HG03280 (cell line): ENCODE results near the gene METTL24.

Source experiments
- ATAC-seq: cut with Tn5 transposase; IDR thresholded peaks from one replicate; pipeline ENCODE4 v1.9.1; 2021; ENCODE audit warnings: mild to moderate bottlenecking, moderate library complexity; ENCODE audit not compliant: unreplicated experiment

METTL24 gene

DNA sequence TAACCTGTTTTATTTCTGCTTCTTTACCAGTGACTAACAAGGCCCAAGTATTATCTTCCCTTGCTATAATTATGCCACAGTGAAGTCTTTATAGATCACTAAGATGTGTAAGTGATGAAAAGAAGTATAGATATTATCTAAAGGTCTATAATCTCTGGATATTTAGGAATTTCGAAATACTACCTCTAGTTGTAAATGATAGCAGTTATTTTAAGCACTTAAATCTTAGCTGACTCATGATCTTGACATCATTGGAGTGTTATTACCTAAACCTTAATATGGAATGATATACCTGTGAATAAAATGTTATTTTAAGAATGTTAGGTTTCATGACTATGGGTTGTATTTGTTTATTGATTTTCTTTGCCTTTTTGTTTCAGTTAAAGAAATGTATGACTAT lies 146.4 kb downstream of the METTL24 start:
- no peak for ATAC-seq

DNA sequence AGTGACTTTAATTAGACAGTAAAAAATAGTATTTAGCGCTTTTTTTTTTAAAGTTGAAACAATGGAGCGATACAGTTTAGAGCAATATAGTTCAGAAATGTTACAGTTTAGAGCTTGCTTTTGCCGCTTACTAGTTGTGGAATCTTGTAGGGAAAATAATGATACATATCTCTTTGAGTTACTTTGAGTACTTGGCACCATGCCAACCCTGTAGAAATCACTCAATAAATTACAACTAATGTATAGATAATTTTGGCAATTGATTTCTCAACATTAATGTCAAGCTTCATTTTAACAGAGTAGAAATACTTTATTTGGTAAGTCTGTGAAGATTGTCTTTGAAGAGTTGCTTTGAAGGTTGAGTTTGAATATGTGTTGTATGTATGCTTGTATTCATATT lies 150.5 kb downstream of the METTL24 start:
- ATAC-seq = no peak

DNA sequence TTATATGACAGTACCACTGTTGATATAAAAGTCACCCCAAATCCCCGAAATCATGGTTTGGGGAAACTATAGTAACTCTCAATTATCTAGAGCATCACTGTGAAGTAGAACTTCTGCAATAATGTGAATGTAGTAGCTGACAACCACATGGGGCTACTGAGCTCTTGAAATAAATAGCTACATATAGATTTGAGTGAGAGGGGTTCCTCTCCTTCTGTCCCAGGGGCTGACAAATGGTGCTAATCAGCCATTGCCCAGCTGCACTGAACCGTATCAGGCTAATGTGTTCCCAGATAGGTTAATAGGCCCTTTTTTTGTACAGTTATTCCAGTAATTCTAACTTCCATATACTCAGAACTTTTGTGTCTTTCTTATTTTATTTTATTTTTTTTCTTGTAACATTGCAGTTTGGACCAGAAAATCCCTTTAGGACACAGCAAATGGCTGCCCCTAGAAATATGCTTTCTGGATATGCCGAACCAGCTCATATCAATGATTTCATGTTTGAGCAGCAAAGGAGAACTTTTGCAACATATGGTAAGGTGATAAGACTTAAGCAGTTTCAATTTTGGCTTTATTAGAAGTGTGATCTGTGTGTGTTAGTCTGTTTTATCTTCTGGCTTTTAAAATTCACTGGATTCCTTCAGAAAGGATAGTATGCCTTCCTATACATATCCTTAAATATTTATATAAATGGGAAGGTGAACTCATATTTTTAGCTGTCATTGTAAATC lies 156.8 kb downstream of the METTL24 start:
- ATAC-seq = no peak

GRCh38 chr6:110198561-110198960 lies 159.6 kb downstream of the METTL24 start:
- no peak for ATAC-seq

- no peak for ATAC-seq
These were observed 161.3 kb downstream of the METTL24 start for GRCh38 chr6:110196874-110197273.

DNA sequence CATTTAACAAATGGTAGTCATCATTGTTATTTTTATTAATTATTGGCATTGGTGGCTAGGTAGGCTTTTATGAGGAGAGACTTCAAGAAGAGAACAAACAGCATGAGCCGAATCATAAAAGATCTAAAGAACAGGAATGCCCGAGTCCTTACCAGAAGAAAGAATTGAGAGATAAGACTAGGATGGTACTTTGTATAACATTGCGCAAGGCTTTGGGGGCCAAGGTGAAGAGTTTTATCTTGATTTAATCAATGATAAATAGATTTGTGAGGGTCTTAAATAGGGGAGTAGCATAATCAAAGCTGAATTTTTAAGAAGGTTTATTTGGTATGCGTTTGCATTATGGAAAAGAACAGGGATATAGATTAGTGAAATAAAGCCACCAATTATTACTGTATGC lies 162.5 kb downstream of the METTL24 start:
- ATAC-seq = no peak
